Endothelial cell of umbilical vein (primary cell): ENCODE results near the gene AQP12B. TPM values are rescaled to one million over a fixed set of nuclear protein-coding genes. Genes with fewer than 3 reads are reported as not detected.
"Not testable (repeated sequence)": the region's sequence is repeated elsewhere in the genome, so short reads cannot be mapped to it uniquely, and the experiment has no call there.

Experiments used
- BruUV-seq: library from RNA; stranded (reverse); fragments of 400-500 nt; replicated peaks from 2 replicates; lab custom pipeline; 2021; lab: Mats Ljungman, UMichigan
- CTCF ChIA-PET: fragments of 300-600, 350-600 bp; sonication (Branson Sonifier 250); formaldehyde crosslinking; loops from one replicate; lab custom pipeline; 2021; ENCODE audit warnings: antibody characterized with exemption, inconsistent platforms; lab: Charles Lee
- POLR2A ChIA-PET: fragments of 300-600, 350-600 bp; sonication (Branson Sonifier 250); formaldehyde crosslinking; loops from one replicate; lab custom pipeline; 2021; ENCODE audit warnings: antibody characterized with exemption, inconsistent platforms; lab: Charles Lee
- DNase-seq: peaks from one replicate; pipeline ENCODE4 v3.0.0-alpha.2; 2011; ENCODE audit warnings: low read depth, low spot score
- FAIRE-seq: peaks from 2 replicates; lab custom pipeline; 2011; peaks lifted over from hg19 to GRCh38; lab: Jason Lieb, UNC
- H2AFZ ChIP-seq: 2 replicates; pipeline ENCODE4 v1.6.0; 2012; ENCODE audit warnings: low read depth, low read length, control low read depth, inconsistent platforms
- H3K27ac ChIP-seq: 2 replicates; pipeline ENCODE4 v1.5.1; 2011; ENCODE audit warnings: low read depth, mild to moderate bottlenecking, control low read depth, low read length, moderate library complexity; ENCODE audit not compliant: insufficient read depth
- H3K27me3 ChIP-seq, 2 experiments: 2 replicates each; pipeline versions ENCODE4 v1.6.0 to v1.6.1; 2011; ENCODE audit warnings: low read length in 2 of 2, mixed read lengths in 1 of 2; ENCODE audit not compliant: control insufficient read depth in 2 of 2, insufficient read depth in 2 of 2
- H3K36me3 ChIP-seq, 2 experiments: 2 replicates in 1 of 2; 3 replicates in 1 of 2; pipeline ENCODE4 v1.5.1; 2011; ENCODE audit warnings: low read length in 2 of 2, mild to moderate bottlenecking in 1 of 2, moderate library complexity in 1 of 2; ENCODE audit not compliant: control insufficient read depth in 2 of 2, insufficient read depth in 2 of 2; ENCODE audit errors: extremely low read depth in 1 of 2
- H3K4me1 ChIP-seq: 3 replicates; pipeline ENCODE4 v1.5.1; 2011; ENCODE audit warnings: mild to moderate bottlenecking, low read length; ENCODE audit not compliant: control insufficient read depth, insufficient read depth; ENCODE audit errors: extremely low read depth
- H3K4me2 ChIP-seq: 2 replicates; pipeline ENCODE4 v1.6.1; 2011; ENCODE audit warnings: low read length, control low read depth, mixed read lengths; ENCODE audit not compliant: insufficient read depth
- H3K4me3 ChIP-seq, 3 experiments: fragments of 200-600 bp in 1 of 3; sonication (generic), shearing (Covaris generic) in 1 of 3; replicated peaks in 1 of 3; 2 replicates each; pipeline ENCODE4 v1.5.1; 2011 to 2016; ENCODE audit warnings: control low read depth in 3 of 3, low read length in 3 of 3, mild to moderate bottlenecking in 2 of 3, inconsistent platforms in 1 of 3, low read depth in 1 of 3, moderate library complexity in 1 of 3; ENCODE audit not compliant: insufficient read depth in 1 of 3
- H3K79me2 ChIP-seq: 2 replicates; pipeline ENCODE4 v1.6.0; 2012; ENCODE audit warnings: low read length, inconsistent platforms; ENCODE audit not compliant: control insufficient read depth, insufficient read depth
- H3K9ac ChIP-seq: replicated peaks from 2 replicates; pipeline ENCODE3; 2011; ENCODE audit warnings: low read length, control low read depth; ENCODE audit not compliant: insufficient read depth; ENCODE audit errors: extremely low read depth
- H3K9me1 ChIP-seq: replicated peaks from 3 replicates; pipeline ENCODE4 v1.6.0; 2011; ENCODE audit warnings: mild to moderate bottlenecking, low read length; ENCODE audit not compliant: control insufficient read depth, insufficient read depth; ENCODE audit errors: extremely low read depth
- H3K9me3 ChIP-seq: replicated peaks from 2 replicates; pipeline ENCODE4 v1.5.1; 2012; ENCODE audit warnings: low read length, inconsistent platforms; ENCODE audit not compliant: control insufficient read depth, insufficient read depth
- H4K20me1 ChIP-seq: replicated peaks from 2 replicates; pipeline ENCODE3; 2011; ENCODE audit warnings: mild to moderate bottlenecking, low read length; ENCODE audit not compliant: control insufficient read depth, insufficient read depth; ENCODE audit errors: extremely low read depth
- EZH2 ChIP-seq: IDR thresholded peaks from 2 replicates; pipeline ENCODE4 v1.6.1; 2012; ENCODE audit warnings: borderline replicate concordance, low read depth, mild to moderate bottlenecking, moderate library complexity, low read length, inconsistent platforms; ENCODE audit not compliant: severe bottlenecking
- FOS ChIP-seq: IDR thresholded peaks from 2 replicates; pipeline ENCODE4 v1.6.1; 2011; ENCODE audit warnings: mild to moderate bottlenecking, low read length, moderate library complexity, borderline replicate concordance; ENCODE audit not compliant: insufficient read depth
- GATA2 ChIP-seq: IDR thresholded peaks from 2 replicates; pipeline ENCODE4 v1.7.0; 2011; ENCODE audit warnings: low read depth, mild to moderate bottlenecking, moderate library complexity, mixed read lengths, low read length; ENCODE audit not compliant: insufficient read length, insufficient read depth
- JUN ChIP-seq: IDR thresholded peaks from 2 replicates; pipeline ENCODE4 v1.6.1; 2011; ENCODE audit warnings: borderline replicate concordance, low read depth; ENCODE audit not compliant: insufficient read length, insufficient read depth
- MAX ChIP-seq: IDR thresholded peaks from 2 replicates; pipeline ENCODE4 v1.6.1; 2011; ENCODE audit not compliant: insufficient read depth, insufficient read length
- MYC ChIP-seq: IDR thresholded peaks from one replicate; pipeline ENCODE4 v1.6.1; 2011; ENCODE audit warnings: mild to moderate bottlenecking, low read depth, low read length
- POLR2A ChIP-seq: IDR thresholded peaks from 2 replicates; pipeline ENCODE4 v1.6.1; 2012; ENCODE audit warnings: low read depth, mild to moderate bottlenecking, control low read depth, low read length
- POLR2AphosphoS5 ChIP-seq: IDR thresholded peaks from 2 replicates; pipeline ENCODE4 v1.6.1; 2012; ENCODE audit warnings: low read depth, mild to moderate bottlenecking, control low read depth, low read length, moderate library complexity; ENCODE audit not compliant: insufficient read depth
- dilution Hi-C: fragments of 300-500 bp; cut with MboI; formaldehyde crosslinking; loops from one replicate; pipeline ENCODE4 v1.15.0; 2019; ENCODE audit warnings: low sequenced_read_pairs; ENCODE audit not compliant: extremely low pct_ligation_motif_present
- intact Hi-C: fragments of 100-400 bp; cut with micrococcal nuclease; formaldehyde crosslinking; loops from one replicate; pipeline ENCODE4 v1.10.0; 2022
- polyA plus RNA-seq, 4 experiments: library from polyadenylated mRNA; depleted of rRNA in 3 of 4; stranded (reverse) in 3 of 4; unstranded in 1 of 4; fragments of >200 nt; gene quantifications; 2 replicates each; pipeline versions ENCODE4 v1.2.1 to v1.2.3, GENCODE V29; 2011 to 2012; ENCODE audit warnings: missing spikeins in 1 of 4
- total RNA-seq: library from RNA; stranded (reverse); gene quantifications from 2 replicates; pipeline ENCODE4 v1.2.3, GENCODE V29; 2021
- TF ChIP-seq, protein P1 (sequence below), 2 donors: IDR thresholded peaks; 1 replicate in 1 of 2; 2 replicates in 1 of 2; pipeline ENCODE4 v1.5.1; 2011; ENCODE audit warnings: low read length in 2 of 2, mild to moderate bottlenecking in 2 of 2, moderate library complexity in 2 of 2, control low read depth in 1 of 2, inconsistent platforms in 1 of 2, low read depth in 1 of 2; ENCODE audit not compliant: insufficient read depth in 1 of 2; ENCODE audit errors: extremely low read depth in 1 of 2

Gene AQP12B
- total and polyA plus RNA-seq, 2 donors (not counting 3 experiments of a cell fraction or from before 2014, with no cell fraction given): not detected

GRCh38 chr2:240685771-240686371 lies 3.2 kb upstream of the AQP12B start:
- ChIA-PET CTCF (no interaction called here), POLR2A (no interaction called here)
- Histone ChIP-seq H4K20me1 (no peaks in the 10 kb centered on the region), H3K4me3 (no peak overlapping the region), H3K27ac (no peak overlapping the region), H3K27me3 (no peaks in the 10 kb centered on the region), H3K4me1 (no peaks in the 10 kb centered on the region), H3K9me3 (no peaks in the 10 kb centered on the region), H3K36me3 (no peaks in the 10 kb centered on the region), H3K79me2 (no peaks in the 10 kb centered on the region), H3K9ac (no peak overlapping the region), H2AFZ (no peak overlapping the region), H3K4me2 (no peak overlapping the region), H3K9me1 (no peaks in the 10 kb centered on the region)
- TF ChIP-seq FOS (no peak), POLR2A (no peak), MYC (no peak), POLR2AphosphoS5 (no peak), MAX (no peak), GATA2 (no peak), EZH2 (no peak), JUN (no peak)
- TF ChIP-seq, protein P1, sequence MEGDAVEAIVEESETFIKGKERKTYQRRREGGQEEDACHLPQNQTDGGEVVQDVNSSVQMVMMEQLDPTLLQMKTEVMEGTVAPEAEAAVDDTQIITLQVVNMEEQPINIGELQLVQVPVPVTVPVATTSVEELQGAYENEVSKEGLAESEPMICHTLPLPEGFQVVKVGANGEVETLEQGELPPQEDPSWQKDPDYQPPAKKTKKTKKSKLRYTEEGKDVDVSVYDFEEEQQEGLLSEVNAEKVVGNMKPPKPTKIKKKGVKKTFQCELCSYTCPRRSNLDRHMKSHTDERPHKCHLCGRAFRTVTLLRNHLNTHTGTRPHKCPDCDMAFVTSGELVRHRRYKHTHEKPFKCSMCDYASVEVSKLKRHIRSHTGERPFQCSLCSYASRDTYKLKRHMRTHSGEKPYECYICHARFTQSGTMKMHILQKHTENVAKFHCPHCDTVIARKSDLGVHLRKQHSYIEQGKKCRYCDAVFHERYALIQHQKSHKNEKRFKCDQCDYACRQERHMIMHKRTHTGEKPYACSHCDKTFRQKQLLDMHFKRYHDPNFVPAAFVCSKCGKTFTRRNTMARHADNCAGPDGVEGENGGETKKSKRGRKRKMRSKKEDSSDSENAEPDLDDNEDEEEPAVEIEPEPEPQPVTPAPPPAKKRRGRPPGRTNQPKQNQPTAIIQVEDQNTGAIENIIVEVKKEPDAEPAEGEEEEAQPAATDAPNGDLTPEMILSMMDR (IDR thresholded peaks at IDR 0.05; ENCODE audit: extremely low read depth in 1 of 2, insufficient read depth in 1 of 2, low read depth in 1 of 2, low read length in 2 of 2): no peak
- intact Hi-C loops (no loop called here), dilution Hi-C loops (no loop called here)
- BruUV-seq: no TSS peak
- DNase-seq: no peak
- FAIRE-seq: no peak

- POLR2A ChIA-PET, H3K4me1 ChIP-seq, BruUV-seq: not testable (repeated sequence)
Observed at GRCh38 chr2:240683980-240684728, 1.5 kb upstream of the AQP12B start.

More at GRCh38 chr2:240683980-240684728, 1.5 kb upstream of the AQP12B start:
- H3K4me2 ChIP-seq, H3K9ac ChIP-seq, H3K36me3 ChIP-seq, H3K9me1 ChIP-seq, CTCF ChIA-PET, H4K20me1 ChIP-seq, H3K27ac ChIP-seq, FAIRE-seq, H3K27me3 ChIP-seq, H2AFZ ChIP-seq, DNase-seq, H3K79me2 ChIP-seq, intact Hi-C loops, H3K9me3 ChIP-seq, dilution Hi-C loops, H3K4me3 ChIP-seq: not testable (repeated sequence)
